GM12878 (cell line): ENCODE data around the gene FTHL17. TPM values are rescaled to one million over a fixed set of nuclear protein-coding genes. Genes with fewer than 3 reads are reported as not detected.

Source experiments
- CUX1 ChIP-seq: IDR thresholded peaks from 2 replicates; pipeline ENCODE4 v1.6.1; 2012; ENCODE audit warnings: improper control_type of control experiment, low read depth, low read length; ENCODE audit not compliant: insufficient replicate concordance
- EGR1 ChIP-seq, 2 experiments: IDR thresholded peaks; 1 replicate in 1 of 2; 2 replicates in 1 of 2; pipeline ENCODE4 v1.6.1; 2011 to 2012; ENCODE audit warnings: low read depth in 2 of 2, low read length in 2 of 2, borderline replicate concordance in 1 of 2, mild to moderate bottlenecking in 1 of 2, moderate library complexity in 1 of 2
- ETV6 ChIP-seq, 2 experiments: fragments of 450-650 bp in 1 of 2; IDR thresholded peaks in 1 of 2; conservative IDR thresholded peaks in 1 of 2; 2 replicates each; pipeline ENCODE4 v1.6.1; 2014; ENCODE audit warnings: antibody characterized with exemption in 1 of 2, borderline replicate concordance in 1 of 2, low read depth in 1 of 2, mild to moderate bottlenecking in 1 of 2, moderate library complexity in 1 of 2
- FOXM1 ChIP-seq: IDR thresholded peaks from 2 replicates; pipeline ENCODE4 v1.6.1; 2012; ENCODE audit warnings: low read depth, mild to moderate bottlenecking, inconsistent platforms, low read length, moderate library complexity
- IKZF2 ChIP-seq, 2 experiments: fragments of 450-650 bp; IDR thresholded peaks; 2 replicates each; pipeline ENCODE4 v1.6.1; 2017; ENCODE audit warnings: mild to moderate bottlenecking in 2 of 2, moderate library complexity in 2 of 2
- IRF3 ChIP-seq: fragments of 450-650 bp; IDR thresholded peaks from 2 replicates; pipeline ENCODE4 v1.6.1; 2014; ENCODE audit warnings: mild to moderate bottlenecking
- IRF4 ChIP-seq: IDR thresholded peaks from 2 replicates; pipeline ENCODE4 v1.6.1; 2011; ENCODE audit warnings: low read depth, low read length
- SRF ChIP-seq, 2 experiments: IDR thresholded peaks; 2 replicates each; pipeline ENCODE4 v1.6.1; 2011; ENCODE audit warnings: low read depth in 2 of 2, low read length in 2 of 2, mild to moderate bottlenecking in 1 of 2, moderate library complexity in 1 of 2
- TBL1XR1 ChIP-seq: IDR thresholded peaks from 2 replicates; pipeline ENCODE4 v1.6.1; 2012; ENCODE audit warnings: low read depth, low read length, improper control_type of control experiment
- ZBED1 ChIP-seq: IDR thresholded peaks from 2 replicates; pipeline ENCODE4 v1.6.1; 2016; ENCODE audit warnings: borderline replicate concordance
- ZBTB40 ChIP-seq: fragments of 450-650 bp; IDR thresholded peaks from 2 replicates; pipeline ENCODE4 v1.6.1; 2016; ENCODE audit warnings: mild to moderate bottlenecking, moderate library complexity, borderline replicate concordance
- polyA plus RNA-seq, 11 experiments: library from polyadenylated mRNA; depleted of rRNA in 4 of 11; unstranded in 6 of 11; stranded (reverse) in 5 of 11; fragments of >200 nt; fragmentation: Nextera tagmentation in 4 of 11; fragmentation: Illumina TruSeq in 1 of 11; extraction: Ambion mirVana in 4 of 11; extraction: Trizol in 1 of 11; gene quantifications; 1 replicate in 1 of 11; 2 replicates in 10 of 11; pipeline versions ENCODE4 v1.2.1 to v1.2.3, GENCODE V29; 2011 to 2016; ENCODE audit warnings: inconsistent platforms in 2 of 11, missing spikeins in 2 of 11, low read depth in 1 of 11
- total RNA-seq, 4 experiments: library from RNA; depleted of rRNA in 3 of 4; stranded (reverse); fragments of >200 nt in 3 of 4; fragmentation: Illumina TruSeq in 1 of 4; extraction: Trizol in 1 of 4; gene quantifications; 2 replicates each; pipeline versions ENCODE4 v1.2.1 to v1.2.3, GENCODE V29; 2013 to 2021

Gene FTHL17
- total and polyA plus RNA-seq, 10 of the 15 experiments (the other 5 are each of a cell fraction or from before 2014, with no cell fraction given): not detected

- no peak for TF ChIP-seq CUX1
- TF ChIP-seq ETV6 (conservative IDR thresholded peaks at IDR 0.05 in 1 of 2, IDR thresholded peaks at IDR 0.05 in 1 of 2; ENCODE audit: borderline replicate concordance in 1 of 2, low read depth in 1 of 2): no peak
- no peak for TF ChIP-seq IRF4
- no peak for TF ChIP-seq FOXM1
- TF ChIP-seq EGR1 (IDR thresholded peaks at IDR 0.05; ENCODE audit: borderline replicate concordance in 1 of 2, low read depth in 2 of 2, low read length in 2 of 2): no peak
- no peak for TF ChIP-seq IRF3
- no peak for TF ChIP-seq TBL1XR1
- TF ChIP-seq IKZF2 (IDR thresholded peaks at IDR 0.05): peak; percentile 72 to 83
- TF ChIP-seq ZBTB40: no peak
- no peak for TF ChIP-seq ZBED1
- no peak for TF ChIP-seq SRF (IDR thresholded peaks at IDR 0.05; ENCODE audit: low read depth in 2 of 2, low read length in 2 of 2)
These were observed 10.8 kb downstream of the FTHL17 start (continued) for GRCh38 chrX:31061091-31061490.
